IPS DF 6.9 (cell line): ENCODE data around the gene DTNB.

ENCODE experiments used
- DNase-seq: peaks from one replicate; pipeline ENCODE4 v3.0.0-alpha.2; 2013; ENCODE audit warnings: low read depth, low spot score
- H3K27ac ChIP-seq: one replicate; pipeline ENCODE4 v1.5.1; 2013; ENCODE audit warnings: low read length, control low read depth
- H3K27me3 ChIP-seq: 2 replicates; pipeline ENCODE4 v1.6.1; 2013; ENCODE audit warnings: mild to moderate bottlenecking, low read length; ENCODE audit not compliant: control insufficient read depth, insufficient read depth
- H3K36me3 ChIP-seq: 2 replicates; pipeline ENCODE4 v1.6.1; 2013; ENCODE audit warnings: low read length; ENCODE audit not compliant: control insufficient read depth, insufficient read depth
- H3K4me1 ChIP-seq: 2 replicates; pipeline ENCODE4 v1.6.1; 2013; ENCODE audit warnings: low read length; ENCODE audit not compliant: control insufficient read depth, insufficient read depth
- H3K4me3 ChIP-seq: 2 replicates; pipeline ENCODE4 v1.5.1; 2013; ENCODE audit warnings: mild to moderate bottlenecking, low read length
- H3K9me3 ChIP-seq: 2 replicates; pipeline ENCODE4 v1.6.1; 2013; ENCODE audit warnings: low read length, inconsistent platforms; ENCODE audit not compliant: control insufficient read depth, insufficient read depth
- WGBS: extraction: QIAGEN DNeasy Blood & Tissue Kit; methylation state at CpG from one replicate; pipeline ENCODE4 v1.1.7; 2013; ENCODE audit warnings: mixed read lengths, missing lambda C conversion rate; ENCODE audit not compliant: insufficient read length, insufficient coverage; 5-methylcytosine and 5-hydroxymethylcytosine counted together

DTNB gene

GRCh38 chr2:25664183-25664964 is 9.0 kb downstream of the DTNB start:
- no peak for DNase-seq
- Histone ChIP-seq H3K27me3 (no peaks in the 10 kb centered on the region), H3K4me3 (no peak overlapping the region), H3K4me1 (peaks cover 3% of the 10 kb centered on the region; the same call in 1 of the 2 replicates), H3K9me3 (no peaks in the 10 kb centered on the region), H3K36me3 (no peaks in the 10 kb centered on the region), H3K27ac (no peak overlapping the region)
- no CpG with 5 or more reads among the region's 9 CpGs for WGBS

- Histone ChIP-seq H3K4me3 (no peak overlapping the region), H3K4me1 (no peaks in the 10 kb centered on the region), H3K27me3 (no peaks in the 10 kb centered on the region), H3K9me3 (no peaks in the 10 kb centered on the region), H3K27ac (no peak overlapping the region), H3K36me3 (no peaks in the 10 kb centered on the region; the same call in 1 of the 2 replicates)
- no peak for DNase-seq
- no CpG with 5 or more reads among the region's 2 CpGs for WGBS
Measured at GRCh38 chr2:25655316-25655715, 18.1 kb downstream of the DTNB start.

GRCh38 chr2:25654801-25655200 is 18.6 kb downstream of the DTNB start:
- Histone ChIP-seq H3K36me3 (no peaks in the 10 kb centered on the region; the same call in 1 of the 2 replicates), H3K27ac (no peak overlapping the region), H3K9me3 (no peaks in the 10 kb centered on the region), H3K4me3 (no peak overlapping the region), H3K27me3 (no peaks in the 10 kb centered on the region), H3K4me1 (no peaks in the 10 kb centered on the region)
- no CpG with 5 or more reads among the region's 4 CpGs for WGBS
- DNase-seq = no peak

- Histone ChIP-seq H3K4me3 (no peak overlapping the region), H3K27me3 (no peaks in the 10 kb centered on the region), H3K36me3 (no peaks in the 10 kb centered on the region; the same call in 1 of the 2 replicates), H3K4me1 (no peaks in the 10 kb centered on the region), H3K9me3 (no peaks in the 10 kb centered on the region), H3K27ac (no peak overlapping the region)
- WGBS = no CpG with 5 or more reads among the region's 1 CpG
- DNase-seq = no peak
Measured at GRCh38 chr2:25651782-25652455, 21.5 kb downstream of the DTNB start.

- WGBS = no CpG with 5 or more reads among the region's 2 CpGs
- Histone ChIP-seq H3K4me3 (no peak overlapping the region), H3K27me3 (no peaks in the 10 kb centered on the region), H3K36me3 (no peaks in the 10 kb centered on the region; the same call in 1 of the 2 replicates), H3K27ac (no peak overlapping the region), H3K4me1 (no peaks in the 10 kb centered on the region), H3K9me3 (no peaks in the 10 kb centered on the region)
- DNase-seq = no peak
Measured at GRCh38 chr2:25651066-25651465, 22.3 kb downstream of the DTNB start.

DNA sequence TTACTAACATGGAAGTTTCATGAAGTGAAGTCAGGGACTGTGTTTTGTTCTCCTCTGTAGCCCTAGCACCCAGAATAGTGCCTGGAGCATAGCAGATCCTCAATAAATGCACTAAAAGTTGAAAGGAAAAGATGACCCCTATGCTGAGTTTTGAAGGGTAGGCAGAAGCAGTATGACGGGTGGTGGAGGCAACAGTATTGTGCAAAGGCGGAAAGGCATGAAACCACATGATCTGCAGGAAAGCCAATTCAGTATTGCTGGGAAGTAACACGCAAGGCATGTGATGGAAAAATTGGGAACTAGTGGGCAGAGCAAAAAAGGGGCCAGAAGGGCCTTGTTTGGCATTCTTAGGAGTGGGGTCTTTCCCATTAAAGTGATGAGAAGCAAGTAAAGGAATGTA is 23.1 kb downstream of the DTNB start:
- Histone ChIP-seq H3K27me3 (no peaks in the 10 kb centered on the region), H3K36me3 (no peaks in the 10 kb centered on the region; the same call in 1 of the 2 replicates), H3K27ac (no peak overlapping the region), H3K4me3 (no peak overlapping the region), H3K9me3 (no peaks in the 10 kb centered on the region), H3K4me1 (no peaks in the 10 kb centered on the region)
- DNase-seq = no peak
- no CpG with 5 or more reads among the region's 3 CpGs for WGBS

DNA sequence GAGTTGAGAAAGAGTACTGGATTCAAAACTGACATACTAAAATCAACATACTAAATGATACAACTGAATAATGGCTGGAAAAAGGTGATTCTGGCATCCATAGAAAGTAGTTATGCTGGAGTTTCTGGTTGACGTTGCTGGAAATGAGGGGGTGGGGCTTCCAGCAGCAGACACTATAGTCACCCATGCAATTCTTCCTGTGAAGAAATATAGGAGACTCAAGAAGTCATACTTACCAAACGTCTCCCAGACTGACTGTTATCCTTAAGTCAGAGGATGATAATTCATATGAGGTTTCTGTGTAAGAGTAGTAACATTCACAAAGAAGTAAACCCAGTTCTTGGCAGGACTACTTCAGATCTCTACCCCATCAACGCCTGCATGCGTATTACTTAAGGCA is 23.6 kb downstream of the DTNB start:
- no peak for DNase-seq
- Histone ChIP-seq H3K36me3 (no peaks in the 10 kb centered on the region; the same call in 1 of the 2 replicates), H3K27ac (no peak overlapping the region), H3K4me3 (no peak overlapping the region), H3K27me3 (no peaks in the 10 kb centered on the region), H3K9me3 (no peaks in the 10 kb centered on the region), H3K4me1 (no peaks in the 10 kb centered on the region)
- no CpG with 5 or more reads among the region's 4 CpGs for WGBS

GRCh38 chr2:25642298-25642697 is 31.1 kb downstream of the DTNB start:
- H3K27me3 ChIP-seq = no peaks in the 10 kb centered on the region
- no peak overlapping the region for H3K27ac ChIP-seq
- H3K4me1 ChIP-seq = no peaks in the 10 kb centered on the region
- no peaks in the 10 kb centered on the region for H3K36me3 ChIP-seq
- H3K9me3 ChIP-seq = no peaks in the 10 kb centered on the region
- no CpG with 5 or more reads among the region's 3 CpGs for WGBS
- DNase-seq = no peak
- H3K4me3 ChIP-seq = no peak overlapping the region

DNA sequence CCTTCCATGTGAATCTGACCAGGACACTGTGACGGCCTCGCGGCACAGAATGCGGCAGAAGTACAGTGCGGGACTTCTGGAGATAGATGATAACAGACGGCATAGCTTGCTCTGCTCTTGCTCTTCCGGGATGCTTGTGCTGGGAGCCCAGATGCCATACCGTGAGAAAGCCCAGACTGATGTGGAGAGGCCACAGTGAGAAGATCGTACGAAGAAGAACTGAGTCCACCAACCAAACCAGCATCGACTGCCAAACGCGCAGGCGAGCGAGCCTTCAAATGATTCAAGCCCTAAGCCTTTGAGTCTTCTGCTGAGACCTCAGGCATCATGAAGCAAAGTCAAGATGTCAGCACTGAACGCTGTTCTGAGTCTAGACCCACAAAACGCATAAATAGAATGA is 33.7 kb downstream of the DTNB start:
- no CpG with 5 or more reads among the region's 17 CpGs for WGBS
- H3K27ac ChIP-seq = no peak overlapping the region
- no peaks in the 10 kb centered on the region for H3K9me3 ChIP-seq
- no peak for DNase-seq
- H3K4me1 ChIP-seq = no peaks in the 10 kb centered on the region
- H3K36me3 ChIP-seq = no peaks in the 10 kb centered on the region
- no peak overlapping the region for H3K4me3 ChIP-seq
- H3K27me3 ChIP-seq = no peaks in the 10 kb centered on the region

- H3K9me3 ChIP-seq = no peaks in the 10 kb centered on the region
- H3K4me3 ChIP-seq = no peak overlapping the region
- no peak overlapping the region for H3K27ac ChIP-seq
- H3K36me3 ChIP-seq = no peaks in the 10 kb centered on the region
- H3K27me3 ChIP-seq = no peaks in the 10 kb centered on the region
- WGBS = no CpG with 5 or more reads among the region's 9 CpGs
- DNase-seq = no peak
- H3K4me1 ChIP-seq = no peaks in the 10 kb centered on the region
Measured at GRCh38 chr2:25639131-25639530, 34.2 kb downstream of the DTNB start.
